ENCODE measurements around the gene ZBTB4.

The ZBTB4 gene

GRCh38 chr17:7508846-7509245 is 29.4 kb upstream of the ZBTB4 start:
- Histone ChIP-seq H4K20me1 (ENCODE audit: insufficient read depth, low read length, poor library complexity, severe bottlenecking) (peaks cover 23% of the 10 kb centered on the region), H3K9ac (ENCODE audit: low read depth, low read length, poor library complexity, severe bottlenecking) (no peak overlapping the region), H3K4me1 (ENCODE audit: insufficient read depth, low read length, poor library complexity, severe bottlenecking) (no peaks in the 10 kb centered on the region), H3K9me3 (ENCODE audit: insufficient read depth, low read depth, low read length) (no peaks in the 10 kb centered on the region), H3K36me3 (ENCODE audit: insufficient read depth, low read length) (peaks cover 99% of the 10 kb centered on the region), H3K79me2 (ENCODE audit: insufficient read depth, low read length) (no peaks in the 10 kb centered on the region), H3K27me3 (ENCODE audit: insufficient read depth, low read length, poor library complexity, severe bottlenecking) (no peaks in the 10 kb centered on the region), H3F3A (ENCODE audit: low read depth) (no peaks in the 10 kb centered on the region; the same call in 1 of the 2 replicates), H3K4me3 (ENCODE audit: low read length, poor library complexity, severe bottlenecking) (no peak overlapping the region), H2AFZ (ENCODE audit: low read length) (no peak overlapping the region), H3K4me2 (ENCODE audit: low read depth, low read length, poor library complexity, severe bottlenecking) (no peak overlapping the region), H3K9me2 (replicated peaks; ENCODE audit: low read depth, low read length) (no peaks in the 10 kb centered on the region)
- TF ChIP-seq CTCF (conservative IDR thresholded peaks at IDR 0.05; ENCODE audit: low read length) (no peak), EZH2phosphoT487 (IDR thresholded peaks at IDR 0.05; ENCODE audit: borderline replicate concordance) (no peak)

GRCh38 chr17:7508145-7508544 is 28.7 kb upstream of the ZBTB4 start:
- Histone ChIP-seq H4K20me1 (ENCODE audit: insufficient read depth, low read length, poor library complexity, severe bottlenecking) (peaks cover 25% of the 10 kb centered on the region), H2AFZ (ENCODE audit: low read length) (no peak overlapping the region), H3K9ac (ENCODE audit: low read depth, low read length, poor library complexity, severe bottlenecking) (no peak overlapping the region), H3F3A (ENCODE audit: low read depth) (no peaks in the 10 kb centered on the region; the same call in 1 of the 2 replicates), H3K4me3 (ENCODE audit: low read length, poor library complexity, severe bottlenecking) (no peak overlapping the region), H3K27me3 (ENCODE audit: insufficient read depth, low read length, poor library complexity, severe bottlenecking) (no peaks in the 10 kb centered on the region), H3K4me1 (ENCODE audit: insufficient read depth, low read length, poor library complexity, severe bottlenecking) (no peaks in the 10 kb centered on the region), H3K9me3 (ENCODE audit: insufficient read depth, low read depth, low read length) (no peaks in the 10 kb centered on the region), H3K79me2 (ENCODE audit: insufficient read depth, low read length) (no peaks in the 10 kb centered on the region), H3K36me3 (ENCODE audit: insufficient read depth, low read length) (peaks cover 99% of the 10 kb centered on the region), H3K4me2 (ENCODE audit: low read depth, low read length, poor library complexity, severe bottlenecking) (no peak overlapping the region), H3K9me2 (replicated peaks; ENCODE audit: low read depth, low read length) (no peaks in the 10 kb centered on the region)
- TF ChIP-seq CTCF (conservative IDR thresholded peaks at IDR 0.05; ENCODE audit: low read length) = no peak
- TF ChIP-seq EZH2phosphoT487 (IDR thresholded peaks at IDR 0.05; ENCODE audit: borderline replicate concordance) = no peak

- no peaks in the 10 kb centered on the region for H3F3A ChIP-seq (ENCODE audit: low read depth)
- H3K4me1 ChIP-seq (ENCODE audit: insufficient read depth, low read length, poor library complexity, severe bottlenecking) = no peaks in the 10 kb centered on the region
- no peaks in the 10 kb centered on the region for H3K27me3 ChIP-seq (ENCODE audit: insufficient read depth, low read length, poor library complexity, severe bottlenecking)
- TF ChIP-seq EZH2phosphoT487 (IDR thresholded peaks at IDR 0.05; ENCODE audit: borderline replicate concordance) (no peak), CTCF (conservative IDR thresholded peaks at IDR 0.05; ENCODE audit: low read length) (no peak)
- no peaks in the 10 kb centered on the region for H3K9me3 ChIP-seq (ENCODE audit: insufficient read depth, low read depth, low read length)
- no peak overlapping the region for H3K4me2 ChIP-seq (ENCODE audit: low read depth, low read length, poor library complexity, severe bottlenecking)
- no peak overlapping the region for H3K4me3 ChIP-seq (ENCODE audit: low read length, poor library complexity, severe bottlenecking)
- H3K79me2 ChIP-seq (ENCODE audit: insufficient read depth, low read length) = peaks cover 19% of the 10 kb centered on the region; the same call in 1 of the 2 replicates
- no peak overlapping the region for H3K9ac ChIP-seq (ENCODE audit: low read depth, low read length, poor library complexity, severe bottlenecking)
- H2AFZ ChIP-seq (ENCODE audit: low read length) = no peak overlapping the region
- H3K36me3 ChIP-seq (ENCODE audit: insufficient read depth, low read length) = peaks cover 96% of the 10 kb centered on the region
- no peaks in the 10 kb centered on the region for H3K9me2 ChIP-seq (replicated peaks; ENCODE audit: low read depth, low read length)
- peaks cover 51% of the 10 kb centered on the region for H4K20me1 ChIP-seq (ENCODE audit: insufficient read depth, low read length, poor library complexity, severe bottlenecking)
These were observed 24.1 kb upstream of the ZBTB4 start for GRCh38 chr17:7503521-7503920.
